H1 (cell line): ENCODE data around the gene ETS1. TPM values are rescaled to one million over a fixed set of nuclear protein-coding genes. Genes with fewer than 3 reads are reported as not detected.
A peak's percentile ranks its signal among the peaks of the same experiment; 100 is the strongest.

ENCODE experiments used
- CTCF ChIA-PET: fragments of 300-600 bp; sonication (Branson Sonifier 250); formaldehyde crosslinking; loops from one replicate; lab custom pipeline; 2021; ENCODE audit not compliant: partially characterized antibody; lab: Charles Lee
- POLR2A ChIA-PET: fragments of 300-600 bp; sonication (Branson Sonifier 250); formaldehyde crosslinking; loops from one replicate; lab custom pipeline; 2021; ENCODE audit warnings: inconsistent platforms; ENCODE audit not compliant: partially characterized antibody; lab: Charles Lee
- DNase-seq, 2 experiments: peaks; one replicate each; pipeline versions ENCODE4 v3.0.0 to v3.0.0-alpha.2; 2010 to 2022; ENCODE audit warnings: low spot score in 2 of 2, low read depth in 1 of 2, mixed read lengths in 1 of 2
- FAIRE-seq: peaks from 2 replicates; lab custom pipeline; 2011; peaks lifted over from hg19 to GRCh38; lab: Jason Lieb, UNC
- H2AFZ ChIP-seq: 2 replicates; pipeline ENCODE4 v1.8.1; 2012; ENCODE audit warnings: low read length, inconsistent platforms
- H2AK5ac ChIP-seq: 2 replicates; pipeline ENCODE4 v1.6.1; 2013; ENCODE audit warnings: low read depth, low read length
- H2BK120ac ChIP-seq: replicated peaks from 2 replicates; pipeline ENCODE3; 2013; ENCODE audit warnings: low read depth, low read length, inconsistent platforms
- H2BK12ac ChIP-seq: 2 replicates; pipeline ENCODE4 v1.6.1; 2013; ENCODE audit warnings: low read depth, low read length
- H2BK15ac ChIP-seq: 2 replicates; pipeline ENCODE4 v1.6.1; 2013; ENCODE audit warnings: low read length
- H2BK20ac ChIP-seq: 2 replicates; pipeline ENCODE4 v1.6.1; 2013; ENCODE audit warnings: low read length
- H2BK5ac ChIP-seq: 2 replicates; pipeline ENCODE4 v1.6.1; 2013; ENCODE audit warnings: low read depth, low read length
- H3K14ac ChIP-seq: 2 replicates; pipeline ENCODE4 v1.6.1; 2013; ENCODE audit warnings: inconsistent platforms; ENCODE audit not compliant: insufficient read length
- H3K18ac ChIP-seq: 2 replicates; pipeline ENCODE4 v1.6.1; 2013; ENCODE audit warnings: low read length; ENCODE audit errors: extremely low read depth
- H3K23ac ChIP-seq: 2 replicates; pipeline ENCODE4 v1.6.1; 2013; ENCODE audit warnings: inconsistent platforms; ENCODE audit not compliant: insufficient read length
- H3K23me2 ChIP-seq: 2 replicates; pipeline ENCODE4 v1.6.1; 2013; ENCODE audit warnings: low read depth, low read length
- H3K27ac ChIP-seq: 2 replicates; pipeline ENCODE4 v1.6.1; 2011; ENCODE audit warnings: low read depth, low read length, inconsistent platforms
- H3K27me3 ChIP-seq, 4 experiments: replicated peaks in 1 of 4; 1 replicate in 1 of 4; 2 replicates in 3 of 4; pipeline versions ENCODE4 v1.6.1 to v1.8.1; 2011 to 2013; ENCODE audit warnings: low read length in 3 of 4, mild to moderate bottlenecking in 3 of 4, inconsistent platforms in 2 of 4, mixed read lengths in 2 of 4, moderate library complexity in 1 of 4; ENCODE audit not compliant: control insufficient read depth in 3 of 4, insufficient read depth in 3 of 4; ENCODE audit errors: extremely low read depth in 1 of 4
- H3K36me3 ChIP-seq, 4 experiments: 2 replicates each; pipeline versions ENCODE4 v1.6.1 to v1.8.1; 2011 to 2013; ENCODE audit warnings: mild to moderate bottlenecking in 4 of 4, low read length in 3 of 4, moderate library complexity in 2 of 4, control low read depth in 1 of 4, inconsistent platforms in 1 of 4; ENCODE audit not compliant: insufficient read depth in 4 of 4, control insufficient read depth in 2 of 4
- H3K4ac ChIP-seq: replicated peaks from 2 replicates; pipeline ENCODE3; 2013; ENCODE audit warnings: low read length, low read depth, mixed read lengths, inconsistent platforms; ENCODE audit not compliant: insufficient read length
- H3K4me1 ChIP-seq, 4 experiments: replicated peaks in 1 of 4; 1 replicate in 1 of 4; 2 replicates in 3 of 4; pipeline versions ENCODE4 v1.6.1 to v1.8.1; 2011 to 2013; ENCODE audit warnings: low read length in 3 of 4, inconsistent platforms in 2 of 4, mixed read lengths in 1 of 4; ENCODE audit not compliant: insufficient read depth in 4 of 4, control insufficient read depth in 3 of 4
- H3K4me2 ChIP-seq, 2 experiments: 2 replicates each; pipeline versions ENCODE4 v1.6.1 to v1.8.1; 2011 to 2013; ENCODE audit warnings: low read depth in 2 of 2, low read length in 2 of 2, control low read depth in 1 of 2, inconsistent platforms in 1 of 2, mild to moderate bottlenecking in 1 of 2; ENCODE audit not compliant: insufficient read depth in 1 of 2
- H3K4me3 ChIP-seq, 4 experiments: fragments of 200-600, 300-600 bp in 1 of 4; sonication (generic), shearing (Covaris generic), sonication (Bioruptor Twin) in 1 of 4; 2 replicates each; pipeline versions ENCODE4 v1.5.1 to v1.8.1; 2011 to 2016; ENCODE audit warnings: low read length in 4 of 4, low read depth in 3 of 4, control low read depth in 2 of 4, inconsistent platforms in 2 of 4, mild to moderate bottlenecking in 2 of 4, mixed read lengths in 1 of 4, moderate library complexity in 1 of 4; ENCODE audit not compliant: insufficient read depth in 2 of 4; ENCODE audit errors: extremely low read depth in 1 of 4
- H3K56ac ChIP-seq: replicated peaks from 2 replicates; pipeline ENCODE3; 2013; ENCODE audit warnings: low read depth, mild to moderate bottlenecking, mixed read lengths, low read length, inconsistent platforms; ENCODE audit not compliant: insufficient read length
- H3K79me1 ChIP-seq: 2 replicates; pipeline ENCODE4 v1.6.1; 2013; ENCODE audit warnings: low read depth, low read length, control low read depth
- H3K79me2 ChIP-seq, 2 experiments: 2 replicates each; pipeline versions ENCODE4 v1.6.1 to v1.8.1; 2012 to 2013; ENCODE audit warnings: low read length in 2 of 2, mild to moderate bottlenecking in 2 of 2, inconsistent platforms in 1 of 2; ENCODE audit not compliant: insufficient read depth in 2 of 2, control insufficient read depth in 1 of 2
- H3K9ac ChIP-seq, 4 experiments: replicated peaks in 1 of 4; 1 replicate in 1 of 4; 2 replicates in 3 of 4; pipeline versions ENCODE4 v1.6.1 to v1.8.1; 2011 to 2013; ENCODE audit warnings: low read depth in 3 of 4, low read length in 3 of 4, control low read depth in 2 of 4, mild to moderate bottlenecking in 2 of 4, moderate library complexity in 2 of 4, inconsistent platforms in 1 of 4; ENCODE audit errors: extremely low read depth in 1 of 4
- H3K9me3 ChIP-seq, 2 experiments: 2 replicates each; pipeline versions ENCODE4 v1.6.1 to v1.8.1; 2012 to 2013; ENCODE audit warnings: mild to moderate bottlenecking in 2 of 2, moderate library complexity in 2 of 2, control low read depth in 1 of 2, inconsistent platforms in 1 of 2, low read depth in 1 of 2, low read length in 1 of 2, mixed read lengths in 1 of 2; ENCODE audit not compliant: insufficient read depth in 2 of 2
- H4K20me1 ChIP-seq, 2 experiments: replicated peaks in 1 of 2; 2 replicates each; pipeline versions ENCODE3 to v1.8.1; 2011 to 2013; ENCODE audit warnings: inconsistent platforms in 2 of 2, low read length in 2 of 2, mild to moderate bottlenecking in 1 of 2; ENCODE audit not compliant: insufficient read depth in 2 of 2, control insufficient read depth in 1 of 2
- H4K5ac ChIP-seq: 2 replicates; pipeline ENCODE4 v1.6.1; 2013; ENCODE audit warnings: low read length, low read depth, mixed read lengths, inconsistent platforms; ENCODE audit not compliant: insufficient read length
- H4K8ac ChIP-seq: 2 replicates; pipeline ENCODE4 v1.8.0; 2013; ENCODE audit warnings: mild to moderate bottlenecking, moderate library complexity, low read length, inconsistent platforms; ENCODE audit not compliant: insufficient read depth; ENCODE audit errors: extremely low read depth
- H4K91ac ChIP-seq: replicated peaks from 2 replicates; pipeline ENCODE3; 2013; ENCODE audit warnings: low read length, mixed read lengths, inconsistent platforms; ENCODE audit not compliant: insufficient read length
- MAFK ChIP-seq: IDR thresholded peaks from 2 replicates; pipeline ENCODE4 v1.6.1; 2012; ENCODE audit warnings: low read depth, mild to moderate bottlenecking, improper control_type of control experiment, low read length
- POLR2A ChIP-seq, 2 experiments: IDR thresholded peaks; 1 replicate in 1 of 2; 2 replicates in 1 of 2; pipeline ENCODE4 v1.6.1; 2011; ENCODE audit warnings: low read depth in 2 of 2, low read length in 2 of 2, mild to moderate bottlenecking in 2 of 2; ENCODE audit errors: control extremely low read depth in 1 of 2
- POLR2AphosphoS5 ChIP-seq: IDR thresholded peaks from 2 replicates; pipeline ENCODE4 v1.6.1; 2011; ENCODE audit warnings: low read depth, low read length
- RBBP5 ChIP-seq: IDR thresholded peaks from 2 replicates; pipeline ENCODE4 v1.7.1; 2012; ENCODE audit warnings: low read depth, mild to moderate bottlenecking, inconsistent platforms, low read length, moderate library complexity, borderline replicate concordance
- TBP ChIP-seq: IDR thresholded peaks from 2 replicates; pipeline ENCODE4 v1.6.1; 2011; ENCODE audit warnings: low read depth, low read length, improper control_type of control experiment
- WGBS, 2 experiments: shearing (Covaris generic) in 1 of 2; methylation state at CpG; one replicate each; pipeline versions ENCODE4 v1.1.6 to v1.1.7; 2013 to 2015; ENCODE audit warnings: low lambda C conversion rate in 2 of 2, mixed read lengths in 2 of 2, inconsistent platforms in 1 of 2, low coverage in 1 of 2, missing lambda C conversion rate in 1 of 2; ENCODE audit not compliant: insufficient replicate concordance in 2 of 2, insufficient coverage in 1 of 2, insufficient read length in 1 of 2; ENCODE audit errors: extremely low coverage in 1 of 2, missing lambda C conversion rate in 1 of 2; 5-methylcytosine and 5-hydroxymethylcytosine counted together
- long read RNA-seq, 2 experiments: library from RNA in 1 of 2; library from capped mRNA in 1 of 2; stranded (forward); transcript quantifications; one replicate each; pipeline ENCODE4 v2.0.0, GENCODE V29; 2021; ENCODE audit warnings: inconsistent platforms in 1 of 2
- polyA minus RNA-seq, 3 experiments: library from RNA; depleted of rRNA, polyadenylated mRNA; stranded (reverse); fragments of >200 nt; gene quantifications; 1 replicate in 2 of 3; 2 replicates in 1 of 3; pipeline ENCODE4 v1.2.3, GENCODE V29; 2011
- polyA plus RNA-seq, 7 experiments: library from polyadenylated mRNA; depleted of rRNA in 3 of 7; stranded (reverse) in 5 of 7; unstranded in 2 of 7; fragments of >200 nt in 5 of 7; fragments of 200-250 nt in 2 of 7; gene quantifications; 1 replicate in 5 of 7; 2 replicates in 1 of 7; 4 replicates in 1 of 7; pipeline versions ENCODE4 v1.2.1 to v1.2.3, GENCODE V29; 2011 to 2013; ENCODE audit warnings: missing spikeins in 2 of 7, mixed read lengths in 2 of 7
- total RNA-seq: library from RNA; stranded (reverse); fragmentation: NEBNext Ultra II Directional; extraction: Animal tissue kit (Norgen Biotek cat#: 25700); gene quantifications from 2 replicates; pipeline ENCODE4 v1.2.1, GENCODE V29; 2021

Gene ETS1, protein sequence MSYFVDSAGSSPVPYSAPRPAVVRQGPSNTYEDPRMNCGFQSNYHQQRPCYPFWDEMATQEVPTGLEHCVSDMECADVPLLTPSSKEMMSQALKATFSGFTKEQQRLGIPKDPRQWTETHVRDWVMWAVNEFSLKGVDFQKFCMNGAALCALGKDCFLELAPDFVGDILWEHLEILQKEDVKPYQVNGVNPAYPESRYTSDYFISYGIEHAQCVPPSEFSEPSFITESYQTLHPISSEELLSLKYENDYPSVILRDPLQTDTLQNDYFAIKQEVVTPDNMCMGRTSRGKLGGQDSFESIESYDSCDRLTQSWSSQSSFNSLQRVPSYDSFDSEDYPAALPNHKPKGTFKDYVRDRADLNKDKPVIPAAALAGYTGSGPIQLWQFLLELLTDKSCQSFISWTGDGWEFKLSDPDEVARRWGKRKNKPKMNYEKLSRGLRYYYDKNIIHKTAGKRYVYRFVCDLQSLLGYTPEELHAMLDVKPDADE
- total RNA-seq (33.7 and 35.3 TPM in 2 replicates), polyA plus RNA-seq (2011; rRNA removed) (10.0 and 10.7 TPM in 2 replicates), polyA minus RNA-seq (2011; rRNA and poly(A)+ RNA removed) (23.9 and 26.2 TPM in 2 replicates)
- 10.7 TPM for polyA plus RNA-seq (2011; cell fraction: cytosol; rRNA removed)
- 9.4 TPM for polyA plus RNA-seq (2011; cell fraction: nucleus; rRNA removed)
- 10.8 to 21.3 TPM (median 13.8 TPM) in 4 replicates for polyA plus RNA-seq (2012, experiment 1 of 2)
- 2.2 TPM for polyA plus RNA-seq (2012, experiment 2 of 2)
- 19.4 TPM for polyA plus RNA-seq (2013, experiment 1 of 2)
- polyA plus RNA-seq (2013, experiment 2 of 2): 18.6 TPM
- polyA minus RNA-seq (2011; cell fraction: cytosol; rRNA and poly(A)+ RNA removed): 8.1 TPM
- polyA minus RNA-seq (2011; cell fraction: nucleus; rRNA and poly(A)+ RNA removed): 26.0 TPM
- long read RNA-seq, experiment 1, full-length matches to known transcripts: 1 of 24 reads
- long read RNA-seq, experiment 1, partial matches to known transcripts: 2 of 24 reads
- long read RNA-seq, experiment 1, other reads (novel, unspliced or antisense): 21 of 24 reads
- long read RNA-seq, experiment 2, full-length matches to known transcripts: 6 of 34 reads
- long read RNA-seq, experiment 2, partial matches to known transcripts: 0 of 34 reads
- long read RNA-seq, experiment 2, other reads (novel, unspliced or antisense): 28 of 34 reads

DNA sequence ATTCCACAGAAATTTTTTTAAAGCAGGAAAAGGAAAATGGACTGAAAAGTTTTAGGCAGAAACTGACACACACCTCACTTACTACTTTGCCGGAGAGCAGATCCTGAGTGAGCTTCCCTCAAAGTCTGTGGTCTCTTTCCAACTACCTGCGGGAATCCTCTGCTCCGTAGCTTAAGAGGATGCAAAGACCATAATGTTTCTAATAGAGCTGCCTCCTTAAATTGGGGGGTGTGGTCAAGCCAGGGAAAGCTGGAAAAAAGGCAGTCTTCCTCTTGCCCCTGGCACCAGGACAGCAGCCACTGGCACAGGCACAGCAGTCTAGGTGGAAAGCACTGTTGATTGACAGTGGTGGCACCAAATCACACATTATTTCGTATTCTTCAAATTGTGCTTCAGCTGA, at the start of gene ETS1:
TSS of gene ETS1 (minus strand) at position 144 of the 400 bp plus-strand sequence. CDS start 14,428 bp downstream, outside the sequence.
- Histone ChIP-seq H2AK5ac (no peak within 1 kb of the TSS), H3K79me2 (peaks cover 0 to 28% of the 10 kb centered on the region in 2 experiments; a peak in 3 of 4 replicates), H3K4me1 (peaks cover 0 to 22% (median 15%) of the 10 kb centered on the region in 4 experiments; a peak in 6 of 7 replicates), H3K27ac (no peak within 1 kb of the TSS), H3K4ac (no peak within 1 kb of the TSS), H4K20me1 (no peaks in the 10 kb centered on the region), H2BK5ac (no peak within 1 kb of the TSS), H2BK12ac (no peak within 1 kb of the TSS; the same call in 1 of the 2 replicates), H4K91ac (no peak within 1 kb of the TSS), H3K9ac (peak within 1 kb of the TSS in 1 of 4 experiments; percentile 42; a peak in 1 of 7 replicates), H3K4me2 (peak within 1 kb of the TSS; percentile 72 to 83), H3K9me3 (no peaks in the 10 kb centered on the region), H3K27me3 (no peaks in the 10 kb centered on the region; a peak in 1 of 7 replicates), H2BK15ac (peak within 1 kb of the TSS; percentile 66; the same call in 1 of the 2 replicates), H3K23me2 (peaks cover 2% of the 10 kb centered on the region; the same call in 1 of the 2 replicates), H3K18ac (peak within 1 kb of the TSS; percentile 66; the same call in 1 of the 2 replicates), H3K56ac (no peak within 1 kb of the TSS), H3K4me3 (peak within 1 kb of the TSS; percentile 40 to 62 (median 49)), H2AFZ (no peak within 1 kb of the TSS), H3K14ac (no peak within 1 kb of the TSS), H2BK120ac (no peak within 1 kb of the TSS), H3K79me1 (no peaks in the 10 kb centered on the region), H2BK20ac (no peak within 1 kb of the TSS), H3K36me3 (no peaks in the 10 kb centered on the region), H4K8ac (no peak within 1 kb of the TSS), H3K23ac (no peak within 1 kb of the TSS), H4K5ac (no peak within 1 kb of the TSS)
- FAIRE-seq: peak; percentile 71
- no peak for DNase-seq
- CTCF ChIA-PET: interaction anchor here (1.1 to 1.6 kb wide), 5 partner anchors 30 to 415 kb away, joined by 3 to 6 read pairs (median 3); no protein-coding TSS in a partner anchor
- POLR2A ChIA-PET: interaction anchor here (0.8 to 2.2 kb wide), 5 partner anchors 10 to 43 kb away, joined by 3 to 10 read pairs (median 3); no protein-coding TSS in a partner anchor
- 4% methylated on average over 4 of the region's 4 CpGs; no CpG with 5 or more reads in 1 of the 2 experiments for WGBS, 2 experiments
- TF ChIP-seq RBBP5: 0 out of 2 replicates have a peak, but pooled peaks have one; percentile 31
- TF ChIP-seq POLR2A (IDR thresholded peaks at IDR 0.05; ENCODE audit: control extremely low read depth in 1 of 2, low read depth in 2 of 2, low read length in 2 of 2): peak; percentile 38 to 49; a peak in 2 of 3 replicates
- peak; percentile 82 for TF ChIP-seq TBP
- peak; percentile 73 for TF ChIP-seq MAFK
- peak; percentile 46; the same call in 1 of the 2 replicates for TF ChIP-seq POLR2AphosphoS5
